GM23338 (cell line): Measurements from ENCODE around the gene TMEM219. TPM values are rescaled to one million over a fixed set of nuclear protein-coding genes. Genes with fewer than 3 reads are reported as not detected.

Experiments used
- ATAC-seq: fragments of 200-7000 bp; cut with Tn5 transposase; 3 replicates; pipeline ENCODE4 v1.9.1; 2020
- DNase-seq: peaks from one replicate; pipeline ENCODE4 v3.0.0-alpha.2; 2015; ENCODE audit warnings: low spot score
- H2AFZ ChIP-seq: fragments of 200-600 bp; sonication (generic); 2 replicates; pipeline ENCODE4 v1.8.0; 2016; ENCODE audit warnings: antibody characterized with exemption, mild to moderate bottlenecking, moderate library complexity
- H3F3A ChIP-seq: fragments of 200-600 bp; sonication (generic); replicated peaks from 2 replicates; pipeline ENCODE4 v1.8.0; 2017; ENCODE audit warnings: antibody characterized with exemption, mixed run types, low read depth
- H3K27ac ChIP-seq: fragments of 200-600 bp; sonication (generic); 2 replicates; pipeline ENCODE4 v1.6.1; 2016; ENCODE audit warnings: low read depth
- H3K27me3 ChIP-seq: fragments of 200-600 bp; sonication (generic); 2 replicates; pipeline ENCODE4 v1.8.0; 2016; ENCODE audit warnings: mild to moderate bottlenecking, mixed run types, moderate library complexity; ENCODE audit not compliant: insufficient read depth
- H3K36me3 ChIP-seq: fragments of 200-600 bp; sonication (generic); 2 replicates; pipeline ENCODE4 v1.8.0; 2016; ENCODE audit warnings: mild to moderate bottlenecking; ENCODE audit not compliant: insufficient read depth
- H3K4me1 ChIP-seq: fragments of 200-600 bp; sonication (generic); 2 replicates; pipeline ENCODE4 v1.8.0; 2016; ENCODE audit warnings: mild to moderate bottlenecking, moderate library complexity; ENCODE audit not compliant: insufficient read depth
- H3K4me2 ChIP-seq: fragments of 200-600 bp; sonication (generic); 2 replicates; pipeline ENCODE4 v1.7.1; 2017; ENCODE audit warnings: mixed run types
- H3K4me3 ChIP-seq: fragments of 200-600 bp; sonication (generic); 2 replicates; pipeline ENCODE4 v1.6.1; 2016; ENCODE audit warnings: mixed run types
- H3K79me2 ChIP-seq: fragments of 200-600 bp; sonication (generic); replicated peaks from 2 replicates; pipeline ENCODE4 v1.8.0; 2017; ENCODE audit warnings: mild to moderate bottlenecking; ENCODE audit not compliant: insufficient read depth
- H3K9me2 ChIP-seq: fragments of 200-600 bp; sonication (generic); 2 replicates; pipeline ENCODE4 v1.8.0; 2017; ENCODE audit not compliant: insufficient read depth
- H4K20me1 ChIP-seq: fragments of 200-600 bp; sonication (generic); replicated peaks from 2 replicates; pipeline ENCODE4 v1.8.0; 2017; ENCODE audit warnings: mild to moderate bottlenecking; ENCODE audit not compliant: insufficient read depth
- H3K27ac Mint-ChIP-seq: 2 replicates; pipeline ENCODE4 v1.8.0; 2020; ENCODE audit warnings: inconsistent platforms, mild to moderate bottlenecking, moderate library complexity, mixed read lengths
- H3K27me3 Mint-ChIP-seq: 3 replicates; pipeline ENCODE4 v1.8.0; 2022; ENCODE audit warnings: low read depth, mild to moderate bottlenecking, moderate library complexity, mixed read lengths, inconsistent platforms; ENCODE audit not compliant: insufficient read depth, poor library complexity
- H3K36me3 Mint-ChIP-seq: 3 replicates; pipeline ENCODE4 v1.8.0; 2021; ENCODE audit warnings: low read depth, mild to moderate bottlenecking, inconsistent platforms, moderate library complexity, mixed read lengths
- H3K4me1 Mint-ChIP-seq: 3 replicates; pipeline ENCODE4 v1.8.0; 2020; ENCODE audit warnings: mild to moderate bottlenecking, inconsistent platforms, mixed read lengths
- H3K4me3 Mint-ChIP-seq: 3 replicates; pipeline ENCODE4 v1.8.0; 2021; ENCODE audit warnings: moderate library complexity, mild to moderate bottlenecking, inconsistent platforms, mixed read lengths
- H3K9me3 Mint-ChIP-seq: 3 replicates; pipeline ENCODE4 v1.8.0; 2020; ENCODE audit warnings: moderate library complexity, mild to moderate bottlenecking, inconsistent platforms, mixed read lengths
- CREB1 ChIP-seq: fragments of 250-450 bp; sonication (Bioruptor Pico); IDR thresholded peaks from 2 replicates; pipeline ENCODE4 v1.5.0; 2020; ENCODE audit warnings: low read depth, mild to moderate bottlenecking, moderate library complexity
- EZH2 ChIP-seq: fragments of 200-600 bp; sonication (generic); IDR thresholded peaks from one replicate; pipeline ENCODE4 v1.8.0; 2017; ENCODE audit warnings: antibody characterized with exemption, mild to moderate bottlenecking, low read depth; ENCODE audit not compliant: unreplicated experiment
- EZH2phosphoT487 ChIP-seq: fragments of 200-600 bp; sonication (generic); IDR thresholded peaks from one replicate; pipeline ENCODE4 v1.8.1; 2018; ENCODE audit warnings: antibody characterized with exemption; ENCODE audit not compliant: unreplicated experiment
- JUNB ChIP-seq: IDR thresholded peaks from one replicate; pipeline ENCODE4 v1.6.1; 2016; ENCODE audit warnings: antibody characterized with exemption; ENCODE audit not compliant: unreplicated experiment
- NANOG ChIP-seq: IDR thresholded peaks from 2 replicates; pipeline ENCODE4 v1.6.1; 2016; ENCODE audit warnings: antibody characterized with exemption, borderline replicate concordance
- POLR2AphosphoS5 ChIP-seq: IDR thresholded peaks from 2 replicates; pipeline ENCODE4 v1.6.1; 2016; ENCODE audit warnings: antibody characterized with exemption, low read depth
- STAT1 ChIP-seq: IDR thresholded peaks from one replicate; pipeline ENCODE4 v1.6.1; 2016; ENCODE audit warnings: antibody characterized with exemption; ENCODE audit not compliant: unreplicated experiment
- ZNF114 ChIP-seq: fragments of 250-450 bp; sonication (Bioruptor Pico); IDR thresholded peaks from 2 replicates; pipeline ENCODE4 v1.5.0; 2020; ENCODE audit warnings: mild to moderate bottlenecking, moderate library complexity
- ZNF331 ChIP-seq: fragments of 250-450 bp; sonication (Bioruptor Pico); IDR thresholded peaks from 2 replicates; pipeline ENCODE4 v1.5.0; 2020; ENCODE audit warnings: low read depth, mild to moderate bottlenecking, moderate library complexity
- polyA plus RNA-seq: library from polyadenylated mRNA; unstranded; fragments of >200 nt; fragmentation: Nextera tagmentation; extraction: Ambion mirVana; gene quantifications from 2 replicates; pipeline ENCODE4 v1.2.1, GENCODE V29; 2016
- total RNA-seq: library from RNA; depleted of rRNA; stranded (reverse); fragments of >200 nt; shearing (Covaris generic); gene quantifications from 2 replicates; pipeline ENCODE4 v1.2.3, GENCODE V29; 2014
- TF ChIP-seq, protein P1 (sequence below), 2 experiments: fragments of 200-600 bp in 1 of 2; sonication (generic) in 1 of 2; conservative IDR thresholded peaks; 2 replicates each; pipeline versions ENCODE4 v1.5.1 to v1.6.1; 2016 to 2017; ENCODE audit warnings: antibody characterized with exemption in 2 of 2, low read depth in 2 of 2, mild to moderate bottlenecking in 2 of 2, moderate library complexity in 1 of 2
- TF ChIP-seq, protein P2 (sequence below): fragments of 250-450 bp; sonication (Bioruptor Pico); IDR thresholded peaks from 2 replicates; pipeline ENCODE4 v1.5.0; 2020; ENCODE audit warnings: mild to moderate bottlenecking, moderate library complexity
- TF ChIP-seq, protein P3 (sequence below): IDR thresholded peaks from one replicate; pipeline ENCODE4 v1.6.1; 2018; ENCODE audit warnings: antibody characterized with exemption; ENCODE audit not compliant: unreplicated experiment
- TF ChIP-seq, protein P4 (sequence below): IDR thresholded peaks from 2 replicates; pipeline ENCODE4 v1.6.1; 2016; ENCODE audit warnings: antibody characterized with exemption

Gene TMEM219
- total and polyA plus RNA-seq, 2 experiments from 2014 or later: 50.0 to 82.3 TPM

DNA sequence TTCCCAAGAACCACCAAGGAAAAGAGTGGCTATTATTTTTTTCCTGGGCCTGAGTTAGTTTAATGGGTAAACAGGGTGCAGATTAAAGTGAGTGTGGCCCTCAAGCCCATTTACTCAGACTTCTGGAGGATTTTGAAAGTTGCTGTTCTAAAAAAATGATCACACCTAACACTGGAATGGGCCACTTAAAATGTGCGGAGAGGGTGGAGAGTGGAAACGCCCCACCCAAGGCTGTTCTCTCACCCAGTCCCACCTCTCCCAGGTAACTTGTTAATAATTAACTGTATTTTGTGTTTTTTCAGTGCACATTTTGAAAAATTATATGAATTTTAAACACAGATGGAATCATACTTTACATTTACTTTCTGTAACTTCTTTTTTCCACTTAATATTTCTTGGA, 28.2 kb downstream of the TMEM219 start:
- no peak for ATAC-seq
- Histone ChIP-seq H3K27ac (no peak overlapping the region), H4K20me1 (no peaks in the 10 kb centered on the region; the same call in 1 of the 2 replicates), H3K4me2 (no peak overlapping the region), H3K36me3 (peaks cover 8% of the 10 kb centered on the region; the same call in 1 of the 2 replicates), H2AFZ (no peak overlapping the region), H3K27me3 (no peaks in the 10 kb centered on the region), H3K4me1 (peaks cover 7% of the 10 kb centered on the region; the same call in 1 of the 2 replicates), H3F3A (peaks cover 7% of the 10 kb centered on the region), H3K79me2 (no peaks in the 10 kb centered on the region), H3K9me2 (no peaks in the 10 kb centered on the region), H3K4me3 (no peak overlapping the region)
- H3K27me3 Mint-ChIP-seq: peaks cover 6% of the 10 kb centered on the region
- DNase-seq: no peak
- H3K9me3 Mint-ChIP-seq: no peaks in the 10 kb centered on the region; the same call in 2 of the 3 replicates
- H3K4me3 Mint-ChIP-seq: no peak overlapping the region
- H3K36me3 Mint-ChIP-seq: peaks cover 58% of the 10 kb centered on the region
- peaks cover 10% of the 10 kb centered on the region for H3K4me1 Mint-ChIP-seq
- TF ChIP-seq EZH2 (no peak), POLR2AphosphoS5 (no peak), STAT1 (no peak), EZH2phosphoT487 (no peak), JUNB (no peak), ZNF331 (CRISPR knock-in tag) (no peak), NANOG (no peak), ZNF114 (no peak), CREB1 (CRISPR knock-in tag) (no peak)
- TF ChIP-seq, protein P1, sequence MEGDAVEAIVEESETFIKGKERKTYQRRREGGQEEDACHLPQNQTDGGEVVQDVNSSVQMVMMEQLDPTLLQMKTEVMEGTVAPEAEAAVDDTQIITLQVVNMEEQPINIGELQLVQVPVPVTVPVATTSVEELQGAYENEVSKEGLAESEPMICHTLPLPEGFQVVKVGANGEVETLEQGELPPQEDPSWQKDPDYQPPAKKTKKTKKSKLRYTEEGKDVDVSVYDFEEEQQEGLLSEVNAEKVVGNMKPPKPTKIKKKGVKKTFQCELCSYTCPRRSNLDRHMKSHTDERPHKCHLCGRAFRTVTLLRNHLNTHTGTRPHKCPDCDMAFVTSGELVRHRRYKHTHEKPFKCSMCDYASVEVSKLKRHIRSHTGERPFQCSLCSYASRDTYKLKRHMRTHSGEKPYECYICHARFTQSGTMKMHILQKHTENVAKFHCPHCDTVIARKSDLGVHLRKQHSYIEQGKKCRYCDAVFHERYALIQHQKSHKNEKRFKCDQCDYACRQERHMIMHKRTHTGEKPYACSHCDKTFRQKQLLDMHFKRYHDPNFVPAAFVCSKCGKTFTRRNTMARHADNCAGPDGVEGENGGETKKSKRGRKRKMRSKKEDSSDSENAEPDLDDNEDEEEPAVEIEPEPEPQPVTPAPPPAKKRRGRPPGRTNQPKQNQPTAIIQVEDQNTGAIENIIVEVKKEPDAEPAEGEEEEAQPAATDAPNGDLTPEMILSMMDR (conservative IDR thresholded peaks at IDR 0.05; ENCODE audit: low read depth in 2 of 2): no peak
- TF ChIP-seq, protein P2, sequence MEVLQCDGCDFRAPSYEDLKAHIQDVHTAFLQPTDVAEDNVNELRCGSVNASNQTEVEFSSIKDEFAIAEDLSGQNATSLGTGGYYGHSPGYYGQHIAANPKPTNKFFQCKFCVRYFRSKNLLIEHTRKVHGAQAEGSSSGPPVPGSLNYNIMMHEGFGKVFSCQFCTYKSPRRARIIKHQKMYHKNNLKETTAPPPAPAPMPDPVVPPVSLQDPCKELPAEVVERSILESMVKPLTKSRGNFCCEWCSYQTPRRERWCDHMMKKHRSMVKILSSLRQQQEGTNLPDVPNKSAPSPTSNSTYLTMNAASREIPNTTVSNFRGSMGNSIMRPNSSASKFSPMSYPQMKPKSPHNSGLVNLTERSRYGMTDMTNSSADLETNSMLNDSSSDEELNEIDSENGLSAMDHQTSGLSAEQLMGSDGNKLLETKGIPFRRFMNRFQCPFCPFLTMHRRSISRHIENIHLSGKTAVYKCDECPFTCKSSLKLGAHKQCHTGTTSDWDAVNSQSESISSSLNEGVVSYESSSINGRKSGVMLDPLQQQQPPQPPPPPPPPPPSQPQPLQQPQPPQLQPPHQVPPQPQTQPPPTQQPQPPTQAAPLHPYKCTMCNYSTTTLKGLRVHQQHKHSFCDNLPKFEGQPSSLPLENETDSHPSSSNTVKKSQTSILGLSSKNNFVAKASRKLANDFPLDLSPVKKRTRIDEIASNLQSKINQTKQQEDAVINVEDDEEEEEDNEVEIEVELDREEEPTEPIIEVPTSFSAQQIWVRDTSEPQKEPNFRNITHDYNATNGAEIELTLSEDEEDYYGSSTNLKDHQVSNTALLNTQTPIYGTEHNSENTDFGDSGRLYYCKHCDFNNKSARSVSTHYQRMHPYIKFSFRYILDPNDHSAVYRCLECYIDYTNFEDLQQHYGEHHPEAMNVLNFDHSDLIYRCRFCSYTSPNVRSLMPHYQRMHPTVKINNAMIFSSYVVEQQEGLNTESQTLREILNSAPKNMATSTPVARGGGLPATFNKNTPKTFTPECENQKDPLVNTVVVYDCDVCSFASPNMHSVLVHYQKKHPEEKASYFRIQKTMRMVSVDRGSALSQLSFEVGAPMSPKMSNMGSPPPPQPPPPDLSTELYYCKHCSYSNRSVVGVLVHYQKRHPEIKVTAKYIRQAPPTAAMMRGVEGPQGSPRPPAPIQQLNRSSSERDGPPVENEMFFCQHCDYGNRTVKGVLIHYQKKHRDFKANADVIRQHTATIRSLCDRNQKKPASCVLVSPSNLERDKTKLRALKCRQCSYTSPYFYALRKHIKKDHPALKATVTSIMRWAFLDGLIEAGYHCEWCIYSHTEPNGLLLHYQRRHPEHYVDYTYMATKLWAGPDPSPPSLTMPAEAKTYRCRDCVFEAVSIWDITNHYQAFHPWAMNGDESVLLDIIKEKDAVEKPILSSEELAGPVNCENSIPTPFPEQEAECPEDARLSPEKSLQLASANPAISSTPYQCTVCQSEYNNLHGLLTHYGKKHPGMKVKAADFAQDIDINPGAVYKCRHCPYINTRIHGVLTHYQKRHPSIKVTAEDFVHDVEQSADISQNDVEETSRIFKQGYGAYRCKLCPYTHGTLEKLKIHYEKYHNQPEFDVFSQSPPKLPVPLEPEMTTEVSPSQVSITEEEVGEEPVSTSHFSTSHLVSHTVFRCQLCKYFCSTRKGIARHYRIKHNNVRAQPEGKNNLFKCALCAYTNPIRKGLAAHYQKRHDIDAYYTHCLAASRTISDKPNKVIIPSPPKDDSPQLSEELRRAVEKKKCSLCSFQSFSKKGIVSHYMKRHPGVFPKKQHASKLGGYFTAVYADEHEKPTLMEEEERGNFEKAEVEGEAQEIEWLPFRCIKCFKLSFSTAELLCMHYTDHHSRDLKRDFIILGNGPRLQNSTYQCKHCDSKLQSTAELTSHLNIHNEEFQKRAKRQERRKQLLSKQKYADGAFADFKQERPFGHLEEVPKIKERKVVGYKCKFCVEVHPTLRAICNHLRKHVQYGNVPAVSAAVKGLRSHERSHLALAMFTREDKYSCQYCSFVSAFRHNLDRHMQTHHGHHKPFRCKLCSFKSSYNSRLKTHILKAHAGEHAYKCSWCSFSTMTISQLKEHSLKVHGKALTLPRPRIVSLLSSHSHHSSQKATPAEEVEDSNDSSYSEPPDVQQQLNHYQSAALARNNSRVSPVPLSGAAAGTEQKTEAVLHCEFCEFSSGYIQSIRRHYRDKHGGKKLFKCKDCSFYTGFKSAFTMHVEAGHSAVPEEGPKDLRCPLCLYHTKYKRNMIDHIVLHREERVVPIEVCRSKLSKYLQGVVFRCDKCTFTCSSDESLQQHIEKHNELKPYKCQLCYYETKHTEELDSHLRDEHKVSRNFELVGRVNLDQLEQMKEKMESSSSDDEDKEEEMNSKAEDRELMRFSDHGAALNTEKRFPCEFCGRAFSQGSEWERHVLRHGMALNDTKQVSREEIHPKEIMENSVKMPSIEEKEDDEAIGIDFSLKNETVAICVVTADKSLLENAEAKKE (CRISPR knock-in tag): no peak
- TF ChIP-seq, protein P3, sequence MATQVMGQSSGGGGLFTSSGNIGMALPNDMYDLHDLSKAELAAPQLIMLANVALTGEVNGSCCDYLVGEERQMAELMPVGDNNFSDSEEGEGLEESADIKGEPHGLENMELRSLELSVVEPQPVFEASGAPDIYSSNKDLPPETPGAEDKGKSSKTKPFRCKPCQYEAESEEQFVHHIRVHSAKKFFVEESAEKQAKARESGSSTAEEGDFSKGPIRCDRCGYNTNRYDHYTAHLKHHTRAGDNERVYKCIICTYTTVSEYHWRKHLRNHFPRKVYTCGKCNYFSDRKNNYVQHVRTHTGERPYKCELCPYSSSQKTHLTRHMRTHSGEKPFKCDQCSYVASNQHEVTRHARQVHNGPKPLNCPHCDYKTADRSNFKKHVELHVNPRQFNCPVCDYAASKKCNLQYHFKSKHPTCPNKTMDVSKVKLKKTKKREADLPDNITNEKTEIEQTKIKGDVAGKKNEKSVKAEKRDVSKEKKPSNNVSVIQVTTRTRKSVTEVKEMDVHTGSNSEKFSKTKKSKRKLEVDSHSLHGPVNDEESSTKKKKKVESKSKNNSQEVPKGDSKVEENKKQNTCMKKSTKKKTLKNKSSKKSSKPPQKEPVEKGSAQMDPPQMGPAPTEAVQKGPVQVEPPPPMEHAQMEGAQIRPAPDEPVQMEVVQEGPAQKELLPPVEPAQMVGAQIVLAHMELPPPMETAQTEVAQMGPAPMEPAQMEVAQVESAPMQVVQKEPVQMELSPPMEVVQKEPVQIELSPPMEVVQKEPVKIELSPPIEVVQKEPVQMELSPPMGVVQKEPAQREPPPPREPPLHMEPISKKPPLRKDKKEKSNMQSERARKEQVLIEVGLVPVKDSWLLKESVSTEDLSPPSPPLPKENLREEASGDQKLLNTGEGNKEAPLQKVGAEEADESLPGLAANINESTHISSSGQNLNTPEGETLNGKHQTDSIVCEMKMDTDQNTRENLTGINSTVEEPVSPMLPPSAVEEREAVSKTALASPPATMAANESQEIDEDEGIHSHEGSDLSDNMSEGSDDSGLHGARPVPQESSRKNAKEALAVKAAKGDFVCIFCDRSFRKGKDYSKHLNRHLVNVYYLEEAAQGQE: no peak
- TF ChIP-seq, protein P4, sequence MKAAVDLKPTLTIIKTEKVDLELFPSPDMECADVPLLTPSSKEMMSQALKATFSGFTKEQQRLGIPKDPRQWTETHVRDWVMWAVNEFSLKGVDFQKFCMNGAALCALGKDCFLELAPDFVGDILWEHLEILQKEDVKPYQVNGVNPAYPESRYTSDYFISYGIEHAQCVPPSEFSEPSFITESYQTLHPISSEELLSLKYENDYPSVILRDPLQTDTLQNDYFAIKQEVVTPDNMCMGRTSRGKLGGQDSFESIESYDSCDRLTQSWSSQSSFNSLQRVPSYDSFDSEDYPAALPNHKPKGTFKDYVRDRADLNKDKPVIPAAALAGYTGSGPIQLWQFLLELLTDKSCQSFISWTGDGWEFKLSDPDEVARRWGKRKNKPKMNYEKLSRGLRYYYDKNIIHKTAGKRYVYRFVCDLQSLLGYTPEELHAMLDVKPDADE: no peak
- H3K27ac Mint-ChIP-seq: no peak overlapping the region
